NCI-H2107 (cell line): ENCODE measurements around the gene TNFRSF19.
"Not testable (repeated sequence)": the region's sequence is repeated elsewhere in the genome, so short reads cannot be mapped to it uniquely, and the experiment has no call there.

Source experiments
- DNase-seq: peaks from one replicate; lab custom pipeline; 2025; lab: John Stamatoyannopoulos, UW

The TNFRSF19 gene

GRCh38 chr13:23654111-23655110 is 84.2 kb downstream of the TNFRSF19 start:
- no peak for DNase-seq

DNA sequence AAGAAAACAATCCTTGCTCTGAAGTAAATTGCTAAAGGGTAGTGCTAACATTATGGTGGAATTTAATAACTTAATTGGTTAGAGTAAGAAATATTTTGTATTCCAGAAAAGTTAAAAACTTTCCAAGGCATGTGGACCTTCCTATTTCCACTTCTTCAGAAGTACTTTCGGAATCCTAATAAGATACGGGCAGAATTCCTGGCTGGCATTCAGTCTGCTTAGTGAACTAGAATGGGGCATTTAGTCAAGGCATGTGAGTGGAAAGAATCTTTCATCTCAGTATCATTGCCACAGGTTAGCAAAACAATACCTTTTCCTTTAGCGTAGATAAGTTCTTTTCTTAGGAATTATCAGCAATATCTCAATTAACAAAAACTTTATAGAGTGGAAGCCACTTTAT is 85.1 kb downstream of the TNFRSF19 start:
- no peak for DNase-seq

DNA sequence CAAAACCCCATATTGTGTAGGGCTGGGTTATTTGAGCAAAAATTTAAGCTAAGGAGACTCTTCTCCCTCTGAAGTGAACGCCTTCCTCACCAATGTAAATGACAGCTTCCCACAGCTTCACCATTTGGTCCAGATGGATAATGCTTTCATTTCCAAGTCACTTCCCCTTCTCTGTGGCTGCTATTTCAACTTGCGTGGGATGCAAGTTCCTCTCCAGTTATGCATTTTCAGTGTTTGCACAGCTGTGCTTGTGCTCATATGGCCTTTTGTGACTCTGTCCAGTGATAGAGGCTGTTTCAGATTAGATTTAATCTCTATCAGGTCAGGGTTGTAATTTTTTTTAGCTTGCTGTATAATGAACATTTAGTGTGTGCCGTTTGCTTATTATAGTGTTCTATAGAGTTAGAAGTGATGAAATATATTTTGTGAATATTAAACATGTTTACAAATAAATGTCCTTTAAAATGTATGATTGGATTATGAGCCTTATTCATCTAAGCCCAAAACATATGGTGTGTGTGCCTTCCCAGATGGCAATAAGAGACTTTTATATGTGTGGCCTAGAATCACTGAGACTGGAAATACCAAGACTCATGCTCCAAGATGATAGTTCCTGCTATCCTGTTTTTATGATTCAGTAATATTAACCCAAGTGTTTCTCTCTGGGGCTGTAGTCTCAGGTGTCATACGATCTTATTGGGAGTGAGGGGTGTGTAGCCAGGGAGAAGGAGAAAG is 86.6 kb downstream of the TNFRSF19 start:
- DNase-seq, result no peak

DNA sequence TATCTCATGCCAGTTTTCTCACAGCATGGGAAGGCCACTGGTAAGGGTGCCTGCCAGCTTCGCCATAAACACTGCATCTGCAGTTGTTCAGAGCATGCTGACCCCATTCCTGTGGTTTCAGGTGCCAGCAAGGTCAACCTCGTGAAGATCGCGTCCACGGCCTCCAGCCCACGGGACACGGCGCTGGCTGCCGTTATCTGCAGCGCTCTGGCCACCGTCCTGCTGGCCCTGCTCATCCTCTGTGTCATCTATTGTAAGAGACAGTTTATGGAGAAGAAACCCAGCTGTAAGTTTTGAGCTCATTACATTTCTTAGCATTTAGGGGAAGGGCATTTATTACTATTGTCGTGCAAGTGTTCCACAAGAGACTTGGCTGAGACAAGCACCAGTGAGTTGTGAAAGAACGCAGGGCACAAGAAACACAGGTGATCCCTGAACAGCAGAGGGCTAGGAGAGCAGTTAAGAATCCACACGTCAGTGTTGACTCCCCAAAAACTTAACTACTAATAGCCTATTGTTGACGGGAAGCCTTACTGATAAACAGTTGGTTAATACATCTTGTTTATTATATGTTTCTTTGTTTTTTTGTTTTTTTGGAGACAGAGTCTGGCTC is 88.8 kb downstream of the TNFRSF19 start:
- no peak for DNase-seq

- DNase-seq, result no peak
Observed at GRCh38 chr13:23660249-23660648, 90.0 kb downstream of the TNFRSF19 start.

- DNase-seq, result no peak
Observed at GRCh38 chr13:23666582-23666981, 96.4 kb downstream of the TNFRSF19 start.

- no peak for DNase-seq
Observed at GRCh38 chr13:23667750-23668149, 97.5 kb downstream of the TNFRSF19 start.

- no peak for DNase-seq
Observed at GRCh38 chr13:23668562-23668961, 98.3 kb downstream of the TNFRSF19 start.

GRCh38 chr13:23670793-23671192 is 100.6 kb downstream of the TNFRSF19 start:
- DNase-seq, result no peak

- no peak for DNase-seq
Observed at GRCh38 chr13:23671377-23671776, 101.2 kb downstream of the TNFRSF19 start.

DNA sequence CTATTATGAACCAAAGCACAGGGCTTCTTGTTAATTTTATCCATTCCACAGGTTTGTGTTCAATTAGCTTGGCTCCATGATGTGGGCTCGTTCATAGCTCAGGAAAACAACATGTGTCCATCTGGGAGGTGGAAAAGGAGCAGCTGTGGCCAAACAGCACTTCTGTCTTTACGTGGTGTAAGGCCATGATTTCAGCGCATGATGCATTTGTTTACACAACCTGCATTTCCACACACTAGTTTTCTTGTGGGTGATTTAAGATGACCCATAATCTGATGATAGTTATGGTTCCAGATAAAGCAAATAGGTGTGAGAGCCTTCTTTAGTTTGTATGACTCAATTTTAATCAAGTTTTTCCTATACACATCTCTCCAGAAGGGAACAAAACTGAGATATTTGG is 101.7 kb downstream of the TNFRSF19 start:
- no peak for DNase-seq

DNA sequence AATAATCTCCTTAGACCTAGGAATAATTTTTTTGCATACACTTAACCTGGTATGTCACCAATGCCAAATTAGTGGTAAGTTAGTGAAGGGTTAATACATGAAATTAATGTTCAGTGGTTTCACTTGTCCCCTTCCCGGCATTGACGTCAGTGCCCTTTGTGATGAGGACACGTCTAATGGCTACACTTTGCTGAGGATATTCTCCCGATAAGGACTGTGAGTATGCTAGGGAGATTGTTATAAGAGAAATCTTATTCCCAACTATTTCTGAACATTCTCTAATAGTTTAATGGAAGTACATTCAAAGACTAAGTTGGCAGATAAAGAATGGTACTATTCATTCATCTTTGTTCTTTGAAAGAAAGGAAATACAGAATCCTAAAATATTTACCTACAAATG is 102.4 kb downstream of the TNFRSF19 start:
- DNase-seq, result no peak

DNA sequence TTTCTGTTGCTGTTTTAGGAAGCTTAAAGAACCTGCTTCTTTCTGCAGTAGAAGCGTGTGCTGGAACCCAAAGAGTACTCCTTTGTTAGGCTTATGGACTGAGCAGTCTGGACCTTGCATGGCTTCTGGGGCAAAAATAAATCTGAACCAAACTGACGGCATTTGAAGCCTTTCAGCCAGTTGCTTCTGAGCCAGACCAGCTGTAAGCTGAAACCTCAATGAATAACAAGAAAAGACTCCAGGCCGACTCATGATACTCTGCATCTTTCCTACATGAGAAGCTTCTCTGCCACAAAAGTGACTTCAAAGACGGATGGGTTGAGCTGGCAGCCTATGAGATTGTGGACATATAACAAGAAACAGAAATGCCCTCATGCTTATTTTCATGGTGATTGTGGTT is 103.1 kb downstream of the TNFRSF19 start:
- DNase-seq, result no peak

GRCh38 chr13:23673867-23674605 is 103.8 kb downstream of the TNFRSF19 start:
- no peak for DNase-seq

DNA sequence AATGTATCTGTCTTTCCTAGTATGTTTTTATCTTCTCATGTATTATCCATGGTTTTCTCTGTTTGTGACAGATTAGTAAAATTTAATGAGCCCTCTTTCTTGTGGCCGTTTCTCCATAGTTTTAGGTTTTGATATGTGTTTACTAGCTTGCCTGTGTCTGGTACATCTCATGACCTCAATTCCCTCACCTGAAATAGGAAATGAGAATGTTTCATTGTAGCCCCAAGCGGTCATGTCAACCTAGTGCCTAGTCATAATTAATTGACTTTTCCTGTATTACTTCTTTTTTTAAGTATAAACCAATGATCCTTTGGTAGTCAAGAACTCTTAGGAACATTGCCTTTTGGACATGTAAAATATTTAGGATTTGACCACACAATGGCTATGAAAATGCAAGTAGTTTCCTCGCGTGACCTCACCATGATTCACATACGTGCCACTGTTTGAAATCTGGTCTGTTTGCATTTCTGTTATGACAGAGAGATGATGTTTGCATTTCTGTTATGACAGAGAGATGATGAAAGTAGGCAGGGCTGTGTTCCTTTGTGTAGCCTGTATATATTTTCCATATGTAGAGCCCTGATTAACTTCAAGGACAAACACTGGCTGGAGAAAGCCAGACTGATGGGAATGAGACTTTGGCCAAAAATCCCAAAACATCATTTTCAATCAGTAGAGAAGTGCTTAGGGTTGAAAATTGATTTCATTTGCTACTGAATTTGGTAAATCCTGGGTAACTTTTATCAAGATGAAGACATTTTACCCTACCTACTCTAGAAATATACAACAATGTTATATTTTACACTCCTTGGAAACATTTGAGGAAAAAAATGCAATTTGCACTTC is 104.8 kb downstream of the TNFRSF19 start:
- no peak for DNase-seq

GRCh38 chr13:23677679-23678288 is 107.6 kb downstream of the TNFRSF19 start:
- DNase-seq, result not testable (repeated sequence)

- DNase-seq, result no peak
Observed at GRCh38 chr13:23678795-23679194, 108.6 kb downstream of the TNFRSF19 start.

DNA sequence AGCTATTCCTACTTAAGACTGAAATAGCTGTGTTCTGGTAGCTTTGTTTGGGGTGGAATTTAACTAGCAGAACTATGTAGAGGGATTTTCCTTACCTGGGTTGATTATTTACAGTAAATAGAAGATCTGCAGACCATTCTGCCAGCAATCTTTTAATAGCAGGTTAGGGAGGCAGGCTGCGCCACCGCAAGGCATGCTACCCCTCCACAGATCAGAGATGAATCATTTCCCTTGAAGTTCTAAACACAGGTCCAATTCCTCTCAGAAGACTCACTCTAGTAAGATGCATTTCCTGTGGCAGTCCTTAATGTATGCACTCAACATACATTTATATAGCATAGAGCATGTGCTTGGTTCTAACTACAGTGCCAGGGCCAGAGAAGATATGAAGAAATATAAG is 109.0 kb downstream of the TNFRSF19 start:
- no peak for DNase-seq

GRCh38 chr13:23680845-23681669 is 110.8 kb downstream of the TNFRSF19 start:
- no peak for DNase-seq

- no peak for DNase-seq
Observed at GRCh38 chr13:23683084-23683483, 112.9 kb downstream of the TNFRSF19 start.
